Measurements from ENCODE around the gene POU2F1.

POU2F1 gene

DNA sequence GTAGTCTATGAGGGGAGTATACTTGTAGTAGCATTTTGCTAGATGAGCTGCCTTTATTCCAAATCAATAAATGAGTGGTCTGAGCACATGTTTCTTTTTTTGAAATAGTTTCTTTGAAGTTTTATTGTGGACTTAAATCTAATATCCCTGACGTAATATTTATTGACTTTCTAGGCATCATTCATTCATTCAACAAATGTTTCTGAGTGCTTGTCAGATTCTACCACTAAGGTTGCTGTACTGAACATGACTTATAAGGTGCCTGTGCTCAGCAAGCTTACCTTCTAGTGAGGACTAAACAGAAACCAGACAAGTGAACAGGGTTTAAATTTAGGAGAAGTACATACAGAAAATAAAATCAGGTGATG, 68.4 kb downstream of the POU2F1 start:
- no peak for DNase-seq (ENCODE audit: low spot score)
- in situ Hi-C loops (cut with MboI; ENCODE audit: low sequenced_read_pairs, unreplicated experiment) = no loop called here
- TF ChIP-seq, protein P1, sequence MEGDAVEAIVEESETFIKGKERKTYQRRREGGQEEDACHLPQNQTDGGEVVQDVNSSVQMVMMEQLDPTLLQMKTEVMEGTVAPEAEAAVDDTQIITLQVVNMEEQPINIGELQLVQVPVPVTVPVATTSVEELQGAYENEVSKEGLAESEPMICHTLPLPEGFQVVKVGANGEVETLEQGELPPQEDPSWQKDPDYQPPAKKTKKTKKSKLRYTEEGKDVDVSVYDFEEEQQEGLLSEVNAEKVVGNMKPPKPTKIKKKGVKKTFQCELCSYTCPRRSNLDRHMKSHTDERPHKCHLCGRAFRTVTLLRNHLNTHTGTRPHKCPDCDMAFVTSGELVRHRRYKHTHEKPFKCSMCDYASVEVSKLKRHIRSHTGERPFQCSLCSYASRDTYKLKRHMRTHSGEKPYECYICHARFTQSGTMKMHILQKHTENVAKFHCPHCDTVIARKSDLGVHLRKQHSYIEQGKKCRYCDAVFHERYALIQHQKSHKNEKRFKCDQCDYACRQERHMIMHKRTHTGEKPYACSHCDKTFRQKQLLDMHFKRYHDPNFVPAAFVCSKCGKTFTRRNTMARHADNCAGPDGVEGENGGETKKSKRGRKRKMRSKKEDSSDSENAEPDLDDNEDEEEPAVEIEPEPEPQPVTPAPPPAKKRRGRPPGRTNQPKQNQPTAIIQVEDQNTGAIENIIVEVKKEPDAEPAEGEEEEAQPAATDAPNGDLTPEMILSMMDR (IDR thresholded peaks at IDR 0.05; ENCODE audit: borderline replicate concordance, control extremely low read depth, extremely low read depth, insufficient read depth, missing control alignments) = no peak

DNA sequence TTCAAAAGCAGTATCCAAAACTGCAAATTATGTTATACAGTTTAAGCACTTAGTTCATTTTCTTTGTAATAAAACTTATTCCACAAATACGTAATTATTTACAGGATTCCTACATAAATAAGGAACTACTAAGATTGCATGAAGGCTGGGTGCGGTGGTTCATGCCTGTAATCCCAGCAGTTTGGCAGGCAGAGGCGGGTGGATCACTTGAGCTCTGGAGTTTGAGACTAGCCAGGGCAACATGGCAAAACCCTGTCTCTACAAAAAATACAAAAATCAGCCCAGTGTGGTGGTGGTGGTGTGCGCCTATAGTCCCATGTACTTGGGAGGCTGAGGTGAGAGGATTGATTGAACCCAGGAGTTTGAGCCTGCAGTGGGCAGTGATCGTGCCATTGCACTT, 69.3 kb downstream of the POU2F1 start:
- DNase-seq (ENCODE audit: low spot score) = no peak
- TF ChIP-seq, protein P1 (IDR thresholded peaks at IDR 0.05; ENCODE audit: borderline replicate concordance, control extremely low read depth, extremely low read depth, insufficient read depth, missing control alignments) = no peak
- in situ Hi-C loops (cut with MboI; ENCODE audit: low sequenced_read_pairs, unreplicated experiment) = no loop called here

DNA sequence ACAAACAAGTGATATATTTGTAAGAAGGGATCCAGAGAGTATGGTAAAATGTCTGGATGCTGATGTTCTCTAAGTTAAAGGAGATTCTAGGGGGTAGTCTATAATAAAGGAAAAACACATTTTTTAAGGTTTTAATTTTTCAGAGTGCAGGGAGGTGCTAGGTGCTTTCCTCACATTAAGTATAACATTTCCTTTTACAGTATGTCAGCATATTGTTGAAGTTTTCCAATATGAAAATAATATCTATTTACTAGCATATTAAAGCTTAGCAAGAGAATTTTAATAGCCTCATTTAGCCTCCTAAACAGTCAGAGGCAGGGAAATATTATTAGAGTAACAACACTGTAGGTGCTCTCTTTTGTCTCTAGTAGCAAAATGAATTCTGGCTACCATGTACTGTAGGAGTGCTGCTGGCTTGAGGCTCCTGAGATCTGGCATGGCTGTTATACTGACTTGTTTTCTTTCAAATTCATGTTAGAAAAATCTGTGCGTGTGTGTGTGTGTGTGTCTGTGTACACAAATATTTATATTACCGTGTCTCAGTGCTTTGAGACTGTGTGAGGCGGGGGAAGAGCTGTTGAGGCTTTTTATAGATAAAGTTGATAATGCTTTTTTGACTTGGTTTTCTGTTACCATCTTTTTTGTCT, 71.0 kb downstream of the POU2F1 start:
- in situ Hi-C loops (cut with MboI; ENCODE audit: low sequenced_read_pairs, unreplicated experiment) = no loop called here
- DNase-seq (ENCODE audit: low spot score) = no peak
- TF ChIP-seq, protein P1 (IDR thresholded peaks at IDR 0.05; ENCODE audit: borderline replicate concordance, control extremely low read depth, extremely low read depth, insufficient read depth, missing control alignments) = no peak

DNA sequence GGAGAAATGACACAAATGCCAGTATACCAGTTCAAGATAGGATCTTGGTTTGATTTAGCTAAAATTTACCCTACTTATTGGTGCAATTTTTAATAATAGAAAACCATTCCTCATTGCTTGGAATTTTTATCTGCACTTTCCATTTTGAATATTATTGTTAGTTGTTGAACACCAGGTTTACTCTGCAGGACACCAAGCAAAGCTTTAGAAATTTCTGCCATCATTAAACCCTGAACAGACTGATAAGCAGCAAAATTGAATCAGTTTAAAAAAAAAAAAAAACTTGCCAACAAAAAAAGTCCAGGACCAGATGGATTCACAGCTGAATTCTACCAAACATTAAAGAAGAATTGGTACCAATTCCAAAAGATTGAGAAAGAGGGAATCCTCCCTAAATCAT, 71.5 kb downstream of the POU2F1 start:
- in situ Hi-C loops (cut with MboI; ENCODE audit: low sequenced_read_pairs, unreplicated experiment) = no loop called here
- no peak for DNase-seq (ENCODE audit: low spot score)
- TF ChIP-seq, protein P1 (IDR thresholded peaks at IDR 0.05; ENCODE audit: borderline replicate concordance, control extremely low read depth, extremely low read depth, insufficient read depth, missing control alignments) = no peak

DNA sequence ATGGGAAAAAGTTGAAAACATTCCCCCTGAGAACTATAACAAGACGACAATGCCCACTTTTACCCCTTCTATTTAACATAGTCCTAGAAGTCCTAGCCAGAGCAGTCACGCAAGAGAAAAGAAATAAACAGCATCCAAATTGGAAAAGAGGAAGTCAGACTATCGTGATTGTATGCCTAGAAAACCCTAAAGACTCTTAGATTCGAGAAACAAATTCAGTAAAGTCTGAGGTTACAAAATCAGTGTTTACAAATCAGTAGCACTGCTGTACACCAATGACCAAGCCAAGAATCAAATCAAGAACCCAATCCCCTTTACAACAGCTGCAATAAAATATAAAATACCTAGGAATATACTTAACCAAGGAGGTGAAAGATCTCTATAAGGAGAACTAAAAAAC, 72.4 kb downstream of the POU2F1 start:
- in situ Hi-C loops (cut with MboI; ENCODE audit: low sequenced_read_pairs, unreplicated experiment) = no loop called here
- DNase-seq (ENCODE audit: low spot score) = no peak
- TF ChIP-seq, protein P1 (IDR thresholded peaks at IDR 0.05; ENCODE audit: borderline replicate concordance, control extremely low read depth, extremely low read depth, insufficient read depth, missing control alignments) = no peak

DNA sequence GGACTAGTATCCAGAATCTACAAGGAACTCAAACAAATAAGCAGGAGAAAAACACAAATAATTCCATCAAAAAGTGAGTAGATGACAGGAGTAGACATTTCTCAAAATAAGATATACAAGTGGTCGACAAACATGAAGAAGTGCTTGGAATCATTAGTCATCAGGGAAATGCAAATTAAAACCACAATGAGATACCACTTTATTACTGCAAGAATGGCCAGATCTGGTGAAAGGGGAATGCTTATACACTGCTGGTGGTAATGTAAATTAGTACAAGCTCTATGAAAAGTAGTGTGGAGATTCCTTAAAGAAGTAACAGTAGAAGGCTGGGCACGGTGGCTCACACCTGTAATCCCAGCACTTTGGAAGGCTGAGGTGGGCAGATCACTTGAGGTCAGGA, 73.8 kb downstream of the POU2F1 start:
- in situ Hi-C loops (cut with MboI; ENCODE audit: low sequenced_read_pairs, unreplicated experiment) = no loop called here
- DNase-seq (ENCODE audit: low spot score) = no peak
- TF ChIP-seq, protein P1 (IDR thresholded peaks at IDR 0.05; ENCODE audit: borderline replicate concordance, control extremely low read depth, extremely low read depth, insufficient read depth, missing control alignments) = no peak
